DMS79 (cell line): ENCODE measurements around the gene SDCCAG8.

Experiments
- DNase-seq: peaks from one replicate; lab custom pipeline; 2025; lab: John Stamatoyannopoulos, UW

The SDCCAG8 gene

GRCh38 chr1:243549108-243549507, 293.3 kb downstream of the SDCCAG8 start:
- no peak for DNase-seq
